GM19351 (cell line): ENCODE results near the gene CYP1A2.
"Not testable (repeated sequence)": the region's sequence is repeated elsewhere in the genome, so short reads cannot be mapped to it uniquely, and the experiment has no call there.

Experiments
- ATAC-seq: cut with Tn5 transposase; IDR thresholded peaks from one replicate; pipeline ENCODE4 v1.9.1; 2021; ENCODE audit warnings: mild to moderate bottlenecking, moderate library complexity; ENCODE audit not compliant: unreplicated experiment

CYP1A2 gene

GRCh38 chr15:74735305-74735704 lies 13.3 kb upstream of the CYP1A2 start:
- no peak for ATAC-seq

- ATAC-seq, result not testable (repeated sequence)
Observed at GRCh38 chr15:74738239-74738638, 10.4 kb upstream of the CYP1A2 start.

- ATAC-seq, result no peak
Observed at GRCh38 chr15:74742422-74742821, 6.2 kb upstream of the CYP1A2 start.

- ATAC-seq, result no peak
Observed at GRCh38 chr15:74746389-74746788, 2.3 kb upstream of the CYP1A2 start.

GRCh38 chr15:74749832-74750231 lies 1.2 kb downstream of the CYP1A2 start:
- ATAC-seq, result no peak

- ATAC-seq, result no peak
Observed at GRCh38 chr15:74750751-74751150, 2.1 kb downstream of the CYP1A2 start.

GRCh38 chr15:74752011-74752410 lies 3.4 kb downstream of the CYP1A2 start:
- ATAC-seq, result no peak

GRCh38 chr15:74752531-74752930 lies 3.9 kb downstream of the CYP1A2 start:
- ATAC-seq, result no peak

- no peak for ATAC-seq
Observed at GRCh38 chr15:74754593-74755215, 6.1 kb downstream of the CYP1A2 start.

- no peak for ATAC-seq
Observed at GRCh38 chr15:74758736-74759135, 10.1 kb downstream of the CYP1A2 start.

- ATAC-seq, result no peak
Observed at GRCh38 chr15:74762791-74763150, 14.1 kb downstream of the CYP1A2 start.

GRCh38 chr15:74763416-74763815 lies 14.8 kb downstream of the CYP1A2 start:
- no peak for ATAC-seq

- no peak for ATAC-seq
Observed at GRCh38 chr15:74767167-74768098, 18.8 kb downstream of the CYP1A2 start.

GRCh38 chr15:74768099-74768770 lies 19.6 kb downstream of the CYP1A2 start:
- ATAC-seq, result no peak

GRCh38 chr15:74768771-74769342 lies 20.2 kb downstream of the CYP1A2 start:
- no peak for ATAC-seq

- no peak for ATAC-seq
Observed at GRCh38 chr15:74769463-74770025, 20.9 kb downstream of the CYP1A2 start.

- no peak for ATAC-seq
Observed at GRCh38 chr15:74770211-74770903, 21.7 kb downstream of the CYP1A2 start.

- no peak for ATAC-seq
Observed at GRCh38 chr15:74773329-74773728, 24.7 kb downstream of the CYP1A2 start.

- no peak for ATAC-seq
Observed at GRCh38 chr15:74773731-74774252, 25.1 kb downstream of the CYP1A2 start.

GRCh38 chr15:74775132-74775562 lies 26.5 kb downstream of the CYP1A2 start:
- no peak for ATAC-seq
